ENCODE results near the gene ENDOV.

Gene ENDOV

GRCh38 chr17:80449930-80450576 lies 35.1 kb downstream of the ENDOV start:
- no peak for DNase-seq (ENCODE audit: low read depth)

DNA sequence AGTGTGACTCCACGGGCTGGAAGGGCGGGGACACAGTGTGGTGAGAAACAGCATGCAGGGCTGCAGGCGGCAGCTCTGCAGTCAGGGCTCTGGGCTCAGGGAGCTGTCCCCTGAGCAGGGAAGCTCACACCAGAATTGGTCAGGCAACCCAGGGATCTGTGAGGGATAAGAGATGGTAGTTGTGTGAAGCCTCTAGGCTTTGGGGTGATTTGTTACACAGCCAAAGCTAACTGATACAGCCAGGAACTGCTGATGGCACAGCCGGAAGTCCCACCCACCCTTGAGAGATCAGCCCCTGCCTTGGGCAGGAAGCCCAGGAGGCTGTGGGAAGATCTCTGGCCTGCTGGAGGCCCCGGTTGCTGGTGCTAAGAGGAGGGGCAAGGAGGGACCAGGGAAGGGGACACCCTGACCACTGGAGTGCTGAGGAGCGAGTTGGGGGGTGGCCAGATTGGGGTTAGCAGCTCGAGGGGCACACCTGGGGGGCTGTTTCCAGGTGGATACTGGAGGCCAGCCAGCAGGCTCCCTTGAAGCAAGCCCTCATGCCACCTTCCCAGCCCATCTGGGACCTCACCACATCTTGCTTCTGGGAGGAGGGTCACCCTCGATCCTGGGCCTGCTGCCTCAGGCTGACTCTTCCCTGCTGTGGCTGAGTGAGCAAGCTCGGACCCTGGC lies 36.3 kb downstream of the ENDOV start:
- no peak for DNase-seq (ENCODE audit: low read depth)

GRCh38 chr17:80452173-80452915 lies 37.4 kb downstream of the ENDOV start:
- no peak for DNase-seq (ENCODE audit: low read depth)

DNA sequence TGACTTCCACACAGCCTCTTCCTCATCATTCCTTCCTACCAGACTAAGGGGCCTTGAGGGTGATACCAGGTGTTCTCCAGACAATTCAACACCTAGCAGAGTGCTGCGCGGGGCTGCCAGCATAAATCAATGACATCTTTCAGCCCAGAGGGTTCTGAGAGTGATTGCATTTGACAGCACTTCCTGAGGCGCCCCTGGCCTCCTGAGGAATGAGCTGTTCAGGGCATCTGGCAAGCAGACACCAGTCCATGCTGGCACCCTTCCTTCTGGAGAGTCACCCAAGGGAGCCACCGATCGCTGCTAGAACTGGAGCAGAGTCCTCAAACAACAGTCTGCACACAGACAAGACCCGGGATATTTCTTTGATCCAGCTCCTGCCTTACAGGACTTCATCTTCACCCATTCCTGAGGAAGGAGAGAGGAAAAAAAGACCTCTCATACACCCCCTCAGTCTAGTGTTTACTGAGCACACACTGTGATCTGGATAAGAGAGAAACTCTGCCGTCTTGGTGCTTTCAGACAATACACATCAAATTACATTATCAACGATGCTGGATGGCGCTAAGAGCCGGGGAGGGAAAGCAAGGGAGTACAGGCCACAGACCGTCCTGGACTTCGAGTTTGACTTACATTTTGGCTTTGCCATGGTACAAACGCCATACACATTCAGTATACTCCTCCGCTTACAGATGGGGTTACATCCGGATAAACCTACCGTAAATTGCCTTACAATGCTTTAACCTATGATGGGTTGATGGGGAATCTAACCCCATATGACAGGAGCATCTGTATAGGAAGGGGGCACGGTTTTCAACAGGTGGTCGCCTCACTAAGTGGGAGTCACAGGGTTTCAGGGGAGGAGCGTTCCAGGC lies 38.4 kb downstream of the ENDOV start:
- DNase-seq (ENCODE audit: low read depth): no peak

DNA sequence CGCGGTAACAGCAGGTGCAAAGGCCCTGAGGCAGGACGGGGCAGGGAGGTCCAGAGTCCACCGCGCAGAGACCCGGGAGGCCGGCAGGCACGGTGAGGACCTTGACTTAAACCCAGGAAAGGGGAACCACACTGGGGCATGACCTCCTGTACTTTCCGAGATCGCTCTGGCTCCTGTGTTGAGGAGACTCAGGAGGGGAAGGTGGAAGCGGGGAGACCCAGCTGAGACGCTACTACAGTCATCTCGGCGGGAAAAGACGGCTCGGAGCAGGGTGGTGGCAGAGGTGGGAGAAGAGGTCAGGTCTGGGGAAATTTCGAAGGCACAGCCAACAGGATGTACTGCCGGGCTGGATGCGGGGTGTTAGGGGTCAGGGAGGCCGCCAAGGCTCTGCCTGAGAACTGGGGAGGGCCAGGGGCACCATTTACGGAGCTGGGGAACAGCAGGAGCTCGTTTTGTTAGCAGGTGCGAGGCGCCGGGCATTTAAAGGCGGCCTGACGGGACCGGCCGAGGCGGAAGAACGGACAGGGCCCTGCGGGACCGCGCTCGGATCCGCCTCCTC lies 39.1 kb downstream of the ENDOV start:
- no peak for DNase-seq (ENCODE audit: low read depth)

GRCh38 chr17:80454557-80455335 lies 39.8 kb downstream of the ENDOV start:
- peak; percentile 99 for DNase-seq (ENCODE audit: low read depth)

DNA sequence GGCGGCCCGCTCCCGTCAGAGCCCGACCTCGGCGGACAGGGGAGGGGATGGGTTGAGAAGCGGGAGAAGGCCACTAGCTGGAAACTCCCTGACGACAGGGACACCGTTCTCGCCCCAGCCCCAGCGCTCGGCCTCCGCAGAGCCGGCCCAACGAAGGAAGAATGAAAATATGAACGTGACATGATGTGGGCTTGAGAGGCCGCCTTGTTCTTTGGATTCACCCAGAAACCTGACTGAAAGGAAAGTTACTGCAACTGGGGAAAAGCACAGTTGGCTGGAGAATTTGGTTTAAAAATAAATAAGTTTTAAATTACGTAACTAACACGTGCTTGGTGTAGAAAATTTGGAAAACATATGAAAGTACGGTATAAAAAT lies 40.4 kb downstream of the ENDOV start:
- DNase-seq (ENCODE audit: low read depth): peak; percentile 71

DNA sequence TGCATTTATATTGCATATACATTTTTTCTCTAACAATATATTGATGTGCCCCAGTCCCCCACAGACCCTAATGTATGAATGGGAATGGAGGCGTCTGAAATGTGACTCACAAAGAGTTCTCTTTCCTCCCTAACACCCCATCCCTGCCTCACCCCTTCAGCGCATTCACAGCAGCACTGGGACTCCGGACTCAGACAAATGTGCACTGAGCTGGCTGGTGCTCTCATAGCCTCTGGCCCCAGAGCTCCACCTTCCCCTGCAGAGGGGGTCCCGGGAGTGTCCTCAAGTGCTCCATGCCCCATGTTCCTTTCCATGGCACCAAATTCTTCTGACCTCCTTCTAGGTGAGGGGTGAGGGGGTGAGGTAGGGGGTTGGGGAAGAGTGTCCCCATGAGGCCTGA lies 40.8 kb downstream of the ENDOV start:
- DNase-seq (ENCODE audit: low read depth): peak; percentile 64

DNA sequence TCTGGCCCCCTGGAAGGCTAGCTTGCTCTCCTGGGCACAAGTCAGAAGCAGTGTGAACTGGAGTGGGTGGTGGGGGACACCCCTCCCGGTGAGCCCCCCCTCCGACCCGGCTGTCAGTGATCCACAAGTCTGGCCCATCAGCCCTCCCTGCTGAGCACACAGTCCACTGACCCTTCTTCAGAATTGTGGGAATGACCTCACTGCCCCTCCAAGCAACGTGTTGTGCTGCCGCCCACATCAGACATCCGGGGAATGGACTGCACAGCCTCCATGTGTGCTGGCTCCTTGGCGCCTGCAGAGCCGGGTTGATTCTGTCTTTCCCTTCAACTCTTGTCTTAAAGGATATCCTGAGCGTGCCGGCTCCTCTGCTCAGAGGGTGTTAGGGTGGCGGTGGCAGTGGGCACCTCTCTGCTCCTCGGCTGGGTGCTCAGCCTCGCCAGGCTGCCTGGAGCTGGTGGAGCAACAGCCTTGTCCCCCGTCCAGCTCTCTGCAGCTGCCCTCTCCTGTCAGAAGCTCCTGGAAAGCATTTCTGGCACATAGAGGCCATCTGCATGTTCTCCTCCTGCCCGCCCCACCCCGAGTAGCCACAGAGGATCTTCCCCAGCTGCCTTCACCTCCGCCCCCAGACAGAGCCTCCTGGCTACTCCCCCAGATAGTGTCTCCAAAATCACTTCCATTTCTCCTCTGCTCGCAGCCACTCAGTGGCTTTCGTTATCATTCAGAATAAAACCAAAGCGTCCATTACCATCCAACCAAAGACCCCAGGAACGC lies 41.7 kb downstream of the ENDOV start:
- peak; percentile 63 for DNase-seq (ENCODE audit: low read depth)

- DNase-seq (ENCODE audit: low read depth): no peak
Measured at GRCh38 chr17:80457236-80457856, 42.4 kb downstream of the ENDOV start.

DNA sequence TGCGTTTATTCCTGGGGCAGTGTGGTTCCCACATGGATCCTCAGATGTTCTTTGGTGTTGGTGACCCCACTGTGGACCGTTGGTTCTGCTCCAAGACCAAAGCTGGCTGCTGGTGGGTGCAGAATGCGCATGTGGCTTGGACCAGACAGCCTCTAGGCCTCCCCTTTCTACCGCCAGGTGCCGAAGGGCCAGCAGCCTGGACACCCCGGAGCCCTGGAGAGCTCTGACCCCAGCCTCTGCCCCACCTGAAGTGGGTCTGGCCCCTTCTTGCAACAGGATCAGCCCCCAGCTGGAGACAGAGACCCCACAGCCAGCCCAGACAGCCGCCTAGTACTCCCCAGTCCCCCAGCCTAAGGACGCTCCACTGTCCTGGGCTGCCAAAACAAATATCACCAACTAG lies 43.0 kb downstream of the ENDOV start:
- no peak for DNase-seq (ENCODE audit: low read depth)

GRCh38 chr17:80459234-80459633 lies 44.3 kb downstream of the ENDOV start:
- DNase-seq (ENCODE audit: low read depth): no peak

- DNase-seq (ENCODE audit: low read depth): no peak
Measured at GRCh38 chr17:80460429-80460834, 45.5 kb downstream of the ENDOV start.

GRCh38 chr17:80461528-80462160 lies 46.7 kb downstream of the ENDOV start:
- no peak for DNase-seq (ENCODE audit: low read depth)

DNA sequence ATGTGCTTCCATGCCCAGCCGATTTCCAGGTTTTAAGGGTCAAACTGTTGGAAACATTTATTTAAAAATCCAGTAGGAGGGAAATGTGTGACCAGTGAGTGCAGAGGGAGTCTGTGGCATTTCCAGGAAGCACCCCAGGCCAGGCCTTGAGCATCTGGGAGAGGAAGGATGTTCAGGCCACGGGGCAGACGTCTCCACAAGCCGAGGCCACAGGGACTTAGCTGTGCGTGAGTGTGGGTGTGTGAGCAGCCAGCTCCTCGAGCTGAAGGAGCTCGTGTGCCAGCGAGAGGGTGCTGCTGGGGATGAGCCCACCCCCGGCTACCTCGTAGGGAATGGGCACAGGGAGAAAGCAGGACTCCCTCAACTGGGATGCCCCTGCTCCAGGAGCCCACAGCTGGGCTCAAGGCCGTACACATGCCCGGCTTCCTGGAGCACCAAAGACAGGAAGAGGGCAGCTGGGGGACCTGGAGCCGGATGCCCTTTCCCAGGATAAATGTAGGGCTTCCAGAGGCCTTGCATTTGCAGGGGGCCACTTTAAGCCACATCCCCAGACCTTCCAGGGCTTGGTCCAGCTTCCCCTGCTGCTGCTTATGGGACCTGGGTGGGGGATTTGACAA lies 48.9 kb downstream of the ENDOV start:
- DNase-seq (ENCODE audit: low read depth): no peak

GRCh38 chr17:80464486-80464885 lies 49.5 kb downstream of the ENDOV start:
- DNase-seq (ENCODE audit: low read depth): no peak

GRCh38 chr17:80465327-80465974 lies 50.5 kb downstream of the ENDOV start:
- no peak for DNase-seq (ENCODE audit: low read depth)

DNA sequence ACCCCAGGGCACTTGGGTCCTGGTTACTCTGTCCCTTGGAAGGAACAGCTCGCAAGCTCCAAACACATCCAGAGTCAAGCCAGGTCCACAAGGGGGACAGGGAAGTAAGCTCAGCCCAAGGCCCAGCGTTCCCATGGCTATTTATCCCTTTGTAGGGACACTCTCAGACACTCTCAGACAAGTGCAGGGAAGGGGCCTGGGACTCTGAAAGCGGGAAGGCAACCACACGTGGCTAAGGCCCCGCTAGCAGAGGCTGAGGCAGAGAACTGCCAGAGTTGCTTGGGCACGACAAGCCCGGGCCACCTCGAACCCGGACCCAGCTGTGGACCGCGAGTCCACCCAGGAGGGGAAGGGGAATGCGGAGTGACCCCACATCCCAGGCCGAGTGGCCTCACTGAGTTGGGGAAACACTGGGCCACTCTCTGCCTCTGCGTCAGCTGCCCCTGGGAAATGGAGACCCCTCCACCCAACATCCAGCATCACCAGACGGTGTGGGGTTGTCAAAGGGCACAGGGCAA lies 51.3 kb downstream of the ENDOV start:
- DNase-seq (ENCODE audit: low read depth): no peak

Measured in ELR (cell line).